Purkinje cell (primary cell): ENCODE results near the gene LCE4A. TPM values are rescaled to one million over a fixed set of nuclear protein-coding genes. Genes with fewer than 3 reads are reported as not detected.

Source experiments
- polyA plus RNA-seq: library from polyadenylated mRNA; unstranded; fragments of >200 nt; fragmentation: Nextera tagmentation; gene quantifications from 2 replicates; pipeline ENCODE4 v1.2.1, GENCODE V29; 2014

The LCE4A gene
- polyA plus RNA-seq = not detected in 2 replicates

GRCh38 chr1:152707860-152708259 lies at the start of gene LCE4A:
Gene LCE4A (plus strand): TSS chr1:152708160. CDS start chr1:152709076, 916 bp downstream.

GRCh38 chr1:152663098-152663497 lies 44.9 kb upstream of the LCE4A start, which contains the start of gene LCE2D:
Gene LCE2D (plus strand): TSS chr1:152663380. CDS start chr1:152664106, 726 bp downstream.

GRCh38 chr1:152674983-152675382 lies 33.0 kb upstream of the LCE4A start, which contains the start of gene LCE2C:
Gene LCE2C (plus strand): TSS chr1:152675279. CDS start chr1:152676016, 737 bp downstream.

GRCh38 chr1:152685823-152686222 lies 22.1 kb upstream of the LCE4A start, which contains the start of gene LCE2B:
Gene LCE2B (plus strand): TSS chr1:152686123. CDS start chr1:152686844, 721 bp downstream.

GRCh38 chr1:152697701-152698600 lies 10.0 kb upstream of the LCE4A start, which contains the start of gene LCE2A:
Gene LCE2A (plus strand): TSS chr1:152698345. CDS start chr1:152698902, 557 bp downstream.

GRCh38 chr1:152757747-152758146 lies 49.8 kb downstream of the LCE4A start, which contains the start of gene KPRP:
Gene KPRP (plus strand): TSS chr1:152758025. CDS start chr1:152759589, 1,564 bp downstream.

Other genes with a start within 250 kb of the LCE4A start
- gene LCE5A, start 197.4 kb upstream of the LCE4A start, polyA plus RNA-seq = not detected in 2 replicates
- not detected in 2 replicates for gene CRCT1, start 193.7 kb upstream of the LCE4A start, polyA plus RNA-seq
- gene LCE3E, start 141.4 kb upstream of the LCE4A start, polyA plus RNA-seq = not detected in 2 replicates
- gene LCE3D, start 127.6 kb upstream of the LCE4A start, polyA plus RNA-seq = not detected in 2 replicates
- gene LCE3C, start 107.9 kb upstream of the LCE4A start, polyA plus RNA-seq = not detected in 2 replicates
- gene LCE3B, start 94.3 kb upstream of the LCE4A start, polyA plus RNA-seq = not detected in 2 replicates
- not detected in 2 replicates for gene LCE3A, start 85.1 kb upstream of the LCE4A start, polyA plus RNA-seq
- not detected in 2 replicates for gene LCE2D, start 44.8 kb upstream of the LCE4A start, polyA plus RNA-seq
- not detected in 2 replicates for gene LCE2C, start 32.9 kb upstream of the LCE4A start, polyA plus RNA-seq
- gene LCE2B, start 22.0 kb upstream of the LCE4A start, polyA plus RNA-seq = not detected in 2 replicates
- not detected in 2 replicates for gene LCE2A, start 9.8 kb upstream of the LCE4A start, polyA plus RNA-seq
- gene KPRP, start 49.9 kb downstream of the LCE4A start, polyA plus RNA-seq = not detected in 2 replicates
- gene LCE1F, start 67.0 kb downstream of the LCE4A start, polyA plus RNA-seq = not detected in 2 replicates
- not detected in 2 replicates for gene LCE1E, start 78.1 kb downstream of the LCE4A start, polyA plus RNA-seq
- not detected in 2 replicates for gene LCE1D, start 88.6 kb downstream of the LCE4A start, polyA plus RNA-seq
- gene LCE1C, start 98.5 kb downstream of the LCE4A start, polyA plus RNA-seq = not detected in 2 replicates
- gene LCE1B, start 103.8 kb downstream of the LCE4A start, polyA plus RNA-seq = not detected in 2 replicates
- gene LCE1A, start 119.3 kb downstream of the LCE4A start, polyA plus RNA-seq = not detected in 2 replicates
- not detected in 2 replicates for gene LCE6A, start 134.7 kb downstream of the LCE4A start, polyA plus RNA-seq
- gene LCE7A, start 151.8 kb downstream of the LCE4A start, polyA plus RNA-seq = not detected in 2 replicates
- not detected in 2 replicates for gene SMCP, start 170.2 kb downstream of the LCE4A start, polyA plus RNA-seq
- gene IVL, start 200.4 kb downstream of the LCE4A start, polyA plus RNA-seq = not detected in 2 replicates
- not detected in 2 replicates for gene SPRR5, start 239.0 kb downstream of the LCE4A start, polyA plus RNA-seq